Testis (tissue), 3 donors: Measurements from ENCODE around the gene SFMBT1. TPM values are rescaled to one million over a fixed set of nuclear protein-coding genes. Genes with fewer than 3 reads are reported as not detected.
A peak's percentile ranks its signal among the peaks of the same experiment; 100 is the strongest.
"Not testable (repeated sequence)": the region's sequence is repeated elsewhere in the genome, so short reads cannot be mapped to it uniquely, and the experiment has no call there.

Experiments used
- DNase-seq: peaks from one replicate; pipeline ENCODE4 v3.0.0-alpha.2; 2019
- H3K27ac ChIP-seq, 2 donors: fragments of 200-600 bp; sonication (generic); one replicate each; pipeline ENCODE4 v1.5.1; 2019
- H3K27me3 ChIP-seq: fragments of 200-600 bp; sonication (generic); one replicate; pipeline ENCODE4 v1.5.1; 2019
- H3K36me3 ChIP-seq: fragments of 200-600 bp; sonication (generic); one replicate; pipeline ENCODE4 v1.5.1; 2017; ENCODE audit warnings: low read depth; ENCODE audit errors: missing control alignments
- H3K4me1 ChIP-seq: fragments of 200-600 bp; sonication (generic); one replicate; pipeline ENCODE4 v1.5.1; 2019
- H3K4me3 ChIP-seq, 2 donors: fragments of 200-600 bp; sonication (generic); one replicate each; pipeline ENCODE4 v1.5.1; 2017 to 2019
- H3K9me3 ChIP-seq: fragments of 200-600 bp; sonication (generic); one replicate; pipeline ENCODE4 v1.5.1; 2017
- POLR2A ChIP-seq: fragments of 450-650 bp; IDR thresholded peaks from one replicate; pipeline ENCODE4 v1.6.1; 2017; ENCODE audit warnings: antibody characterized with exemption, mild to moderate bottlenecking, moderate library complexity
- WGBS, 2 donors: methylation state at CpG; one replicate each; pipeline ENCODE4 v1.1.5; 2018; 5-methylcytosine and 5-hydroxymethylcytosine counted together
- intact Hi-C: fragments of 100-400 bp; cut with DNase I; formaldehyde crosslinking; loops from one replicate; pipeline ENCODE4 v1.15.1; 2023; ENCODE audit warnings: low total_unique reads
- polyA plus RNA-seq: library from polyadenylated mRNA; stranded (reverse); fragments of 350-450 nt; fragmentation: Illumina TruSeq; extraction: RNeasy Lipid Tissue Mini Kit (QIAGEN cat#74804); gene quantifications from one replicate; pipeline ENCODE4 v1.2.3, GENCODE V29; 2014; ENCODE audit warnings: low read depth, low replicate concordance; ENCODE audit not compliant: insufficient read depth
- total RNA-seq, 2 donors: library from RNA; depleted of rRNA; stranded (reverse); fragments of >200 nt; gene quantifications; one replicate each; pipeline ENCODE4 v1.2.3, GENCODE V29; 2016
- TF ChIP-seq, protein P1 (sequence below), 3 experiments: fragments of 450-650 bp in 2 of 3; fragments of 200-600 bp in 1 of 3; sonication (generic) in 1 of 3; IDR thresholded peaks; one replicate each; pipeline ENCODE4 v1.5.1; 2016 to 2019; ENCODE audit warnings: antibody characterized with exemption in 3 of 3, mild to moderate bottlenecking in 2 of 3, moderate library complexity in 1 of 3

SFMBT1 gene
- total and polyA plus RNA-seq, 3 donors from 2014 or later: 82.4 to 158 (median 143) TPM

DNA sequence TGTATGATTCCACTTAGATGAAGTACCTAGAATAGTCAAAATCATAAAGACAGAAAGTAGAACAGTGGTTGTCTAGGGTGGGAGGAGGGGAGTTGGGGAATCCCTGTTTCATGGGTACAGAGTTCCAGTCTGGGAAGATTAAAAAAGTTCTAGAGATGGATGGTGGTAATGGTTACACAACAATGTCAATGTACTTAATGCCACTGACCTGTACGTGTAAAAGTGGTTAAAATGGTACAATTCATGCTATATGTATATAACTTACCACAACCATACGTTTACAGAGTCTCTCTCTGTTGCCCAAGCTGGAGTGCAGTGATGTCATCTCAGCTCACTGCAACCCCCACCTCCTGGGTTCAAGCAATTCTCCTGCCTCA lies 6.5 kb downstream of the SFMBT1 start:
- H3K4me1 ChIP-seq: peaks cover 6% of the 10 kb centered on the region
- no peak overlapping the region for H3K27ac ChIP-seq
- H3K36me3 ChIP-seq: no peaks in the 10 kb centered on the region
- H3K9me3 ChIP-seq: no peaks in the 10 kb centered on the region
- TF ChIP-seq POLR2A: no peak
- TF ChIP-seq, protein P1, sequence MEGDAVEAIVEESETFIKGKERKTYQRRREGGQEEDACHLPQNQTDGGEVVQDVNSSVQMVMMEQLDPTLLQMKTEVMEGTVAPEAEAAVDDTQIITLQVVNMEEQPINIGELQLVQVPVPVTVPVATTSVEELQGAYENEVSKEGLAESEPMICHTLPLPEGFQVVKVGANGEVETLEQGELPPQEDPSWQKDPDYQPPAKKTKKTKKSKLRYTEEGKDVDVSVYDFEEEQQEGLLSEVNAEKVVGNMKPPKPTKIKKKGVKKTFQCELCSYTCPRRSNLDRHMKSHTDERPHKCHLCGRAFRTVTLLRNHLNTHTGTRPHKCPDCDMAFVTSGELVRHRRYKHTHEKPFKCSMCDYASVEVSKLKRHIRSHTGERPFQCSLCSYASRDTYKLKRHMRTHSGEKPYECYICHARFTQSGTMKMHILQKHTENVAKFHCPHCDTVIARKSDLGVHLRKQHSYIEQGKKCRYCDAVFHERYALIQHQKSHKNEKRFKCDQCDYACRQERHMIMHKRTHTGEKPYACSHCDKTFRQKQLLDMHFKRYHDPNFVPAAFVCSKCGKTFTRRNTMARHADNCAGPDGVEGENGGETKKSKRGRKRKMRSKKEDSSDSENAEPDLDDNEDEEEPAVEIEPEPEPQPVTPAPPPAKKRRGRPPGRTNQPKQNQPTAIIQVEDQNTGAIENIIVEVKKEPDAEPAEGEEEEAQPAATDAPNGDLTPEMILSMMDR (IDR thresholded peaks at IDR 0.05): no peak
- WGBS, 2 donors: 84 to 89% methylated on average over 2 of the region's 2 CpGs
- H3K4me3 ChIP-seq: no peak overlapping the region
- intact Hi-C loops: no loop called here
- H3K27me3 ChIP-seq: no peaks in the 10 kb centered on the region
- no peak for DNase-seq

- peaks cover under 1% of the 10 kb centered on the region for H3K4me1 ChIP-seq
- no peak overlapping the region for H3K4me3 ChIP-seq
- H3K9me3 ChIP-seq: no peaks in the 10 kb centered on the region
- H3K27ac ChIP-seq: no peak overlapping the region
- WGBS, 2 donors: 86 to 95% methylated on average over 5 of the region's 5 CpGs
- intact Hi-C loops: no loop called here
- TF ChIP-seq POLR2A: no peak
- TF ChIP-seq, protein P1 (IDR thresholded peaks at IDR 0.05): no peak
- no peaks in the 10 kb centered on the region for H3K27me3 ChIP-seq
- H3K36me3 ChIP-seq: no peaks in the 10 kb centered on the region
- DNase-seq: no peak
Observed at GRCh38 chr3:53038679-53039375, 7.0 kb downstream of the SFMBT1 start.

DNA sequence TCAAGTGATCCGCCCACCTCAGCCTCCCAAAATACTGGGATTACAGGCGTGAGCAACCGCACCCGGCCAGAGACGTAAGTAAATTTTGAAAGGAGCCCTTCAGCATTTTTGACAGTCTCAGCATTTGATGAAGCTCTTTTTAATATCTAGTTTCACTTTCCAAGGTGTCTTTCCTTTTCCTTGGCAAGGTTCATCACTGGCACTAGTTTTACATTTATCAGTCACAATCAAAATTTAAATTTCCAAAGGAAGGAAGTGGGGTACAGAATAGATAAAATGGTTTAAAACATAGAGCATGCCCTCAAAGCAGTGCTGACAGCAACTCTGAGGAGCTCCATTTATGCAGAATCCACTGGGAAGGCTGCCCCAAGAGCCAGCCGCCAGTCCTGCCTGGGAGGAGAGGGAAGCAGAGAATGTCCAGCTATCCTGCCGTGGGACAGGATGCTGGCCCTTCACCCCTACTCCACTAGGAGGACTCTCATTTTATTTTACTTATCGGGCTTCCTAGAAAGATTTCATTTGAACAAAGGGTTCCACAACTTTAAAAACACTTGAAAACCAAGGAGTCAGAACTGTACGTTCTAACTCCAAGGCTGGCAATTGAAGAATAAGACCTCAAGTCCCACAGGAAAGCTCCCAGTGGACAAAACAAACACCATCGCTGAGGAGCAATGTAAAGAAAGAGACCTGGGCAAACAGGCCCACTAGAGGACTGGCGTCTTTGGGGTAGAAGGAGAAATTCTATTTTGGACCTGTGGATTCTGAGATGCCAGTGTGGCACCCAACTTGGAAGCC lies 9.9 kb downstream of the SFMBT1 start:
- H3K27ac ChIP-seq: no peak overlapping the region
- H3K9me3 ChIP-seq: no peaks in the 10 kb centered on the region
- DNase-seq: no peak
- no peaks in the 10 kb centered on the region for H3K27me3 ChIP-seq
- WGBS, 2 donors: 68 to 75% methylated on average over 11 of the region's 11 CpGs
- intact Hi-C loops: no loop called here
- TF ChIP-seq POLR2A: no peak
- TF ChIP-seq, protein P1 (IDR thresholded peaks at IDR 0.05): peak in 1 of 3 experiments; percentile 21
- no peak overlapping the region for H3K4me3 ChIP-seq
- H3K36me3 ChIP-seq: no peaks in the 10 kb centered on the region
- H3K4me1 ChIP-seq: peaks cover 1% of the 10 kb centered on the region

DNA sequence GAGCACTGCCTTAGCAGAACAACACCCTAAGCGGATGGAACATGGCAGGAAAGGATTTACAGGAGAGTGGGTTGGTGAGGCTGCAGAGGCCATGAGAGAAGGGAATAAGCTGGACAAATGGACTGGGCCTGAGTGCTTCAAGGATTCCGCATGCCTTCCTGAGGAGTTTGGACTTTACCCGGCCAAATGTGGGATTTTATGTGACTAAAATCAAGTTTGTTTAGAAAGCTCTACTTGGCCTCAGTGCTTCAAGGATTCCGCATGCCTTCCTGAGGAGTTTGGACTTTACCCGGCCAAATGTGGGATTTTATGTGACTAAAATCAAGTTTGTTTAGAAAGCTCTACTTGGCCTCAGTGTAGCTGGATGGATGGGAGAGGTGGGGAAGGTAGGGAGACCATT lies 10.9 kb downstream of the SFMBT1 start:
- DNase-seq, H3K27me3 ChIP-seq, H3K27ac ChIP-seq, H3K36me3 ChIP-seq, H3K9me3 ChIP-seq, H3K4me1 ChIP-seq, intact Hi-C loops, H3K4me3 ChIP-seq: not testable (repeated sequence)
- 89 to 90% methylated on average over 4 to 5 of the region's 5 CpGs for WGBS, 2 donors

- intact Hi-C loops: not testable (repeated sequence)
- 92 to 97% methylated on average over 10 of the region's 10 CpGs for WGBS, 2 donors
Observed at GRCh38 chr3:53034411-53034810, 11.5 kb downstream of the SFMBT1 start.

More at GRCh38 chr3:53034411-53034810, 11.5 kb downstream of the SFMBT1 start:
- H3K36me3 ChIP-seq, H3K9me3 ChIP-seq, H3K4me3 ChIP-seq, H3K27me3 ChIP-seq, DNase-seq, H3K27ac ChIP-seq, H3K4me1 ChIP-seq: not testable (repeated sequence)
